Epidermal melanocyte (primary cell): ENCODE measurements around the gene R3HDM4.

Experiments used
- DNase-seq: peaks from one replicate; pipeline ENCODE4 v3.0.0; 2011; ENCODE audit warnings: low spot score; ENCODE audit not compliant: insufficient read length

Gene R3HDM4

GRCh38 chr19:947707-948539 is 34.9 kb upstream of the R3HDM4 start:
- no peak for DNase-seq

GRCh38 chr19:947090-947706 is 34.2 kb upstream of the R3HDM4 start:
- no peak for DNase-seq

GRCh38 chr19:945401-946252 is 32.6 kb upstream of the R3HDM4 start:
- no peak for DNase-seq

GRCh38 chr19:944663-945241 is 31.7 kb upstream of the R3HDM4 start:
- no peak for DNase-seq

- no peak for DNase-seq
Measured at GRCh38 chr19:944171-944567, 31.1 kb upstream of the R3HDM4 start.

GRCh38 chr19:943551-944170 is 30.6 kb upstream of the R3HDM4 start:
- DNase-seq: no peak

GRCh38 chr19:942133-942645 is 29.2 kb upstream of the R3HDM4 start:
- DNase-seq: no peak

GRCh38 chr19:941292-942132 is 28.5 kb upstream of the R3HDM4 start:
- no peak for DNase-seq

GRCh38 chr19:940591-941291 is 27.7 kb upstream of the R3HDM4 start:
- DNase-seq: peak; percentile 85

GRCh38 chr19:939922-940321 is 26.9 kb upstream of the R3HDM4 start:
- no peak for DNase-seq

GRCh38 chr19:939439-939838 is 26.4 kb upstream of the R3HDM4 start:
- DNase-seq: no peak

- no peak for DNase-seq
Measured at GRCh38 chr19:938233-938923, 25.4 kb upstream of the R3HDM4 start.

GRCh38 chr19:937259-937694 is 24.3 kb upstream of the R3HDM4 start:
- DNase-seq: no peak

GRCh38 chr19:936175-936546 is 23.1 kb upstream of the R3HDM4 start:
- no peak for DNase-seq

- peak; percentile 82 for DNase-seq
Measured at GRCh38 chr19:934865-935479, 22.0 kb upstream of the R3HDM4 start.

- DNase-seq: no peak
Measured at GRCh38 chr19:934197-934840, 21.3 kb upstream of the R3HDM4 start.

GRCh38 chr19:933553-933882 is 20.5 kb upstream of the R3HDM4 start:
- DNase-seq: no peak
